HS-27A (cell line): ENCODE results near the gene MARVELD1.

Experiments used
- DNase-seq: peaks from one replicate; pipeline ENCODE4 v3.0.0-alpha.2; 2012; ENCODE audit warnings: low read depth, missing footprints

Gene MARVELD1

DNA sequence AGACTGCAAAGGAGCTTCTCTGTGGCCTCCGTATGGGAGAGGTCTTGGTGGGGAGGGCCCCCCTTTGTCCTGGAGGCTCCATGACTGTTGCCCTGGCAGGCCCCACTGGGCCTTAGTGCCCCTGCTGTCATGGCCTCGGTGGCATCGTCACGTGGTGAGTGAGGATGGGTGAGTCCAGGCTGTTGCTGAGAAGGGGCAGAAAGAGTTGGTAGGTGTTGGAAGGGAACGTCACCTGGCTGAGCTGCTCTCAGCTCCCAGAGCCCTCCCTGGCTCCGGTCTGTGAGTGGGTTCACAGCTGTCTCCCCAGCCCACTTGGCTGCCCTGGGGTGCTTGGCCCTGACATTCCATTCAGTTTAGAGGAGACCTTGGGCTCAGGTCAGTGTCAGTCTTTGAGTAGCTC is 42.2 kb downstream of the MARVELD1 start:
- DNase-seq = no peak

DNA sequence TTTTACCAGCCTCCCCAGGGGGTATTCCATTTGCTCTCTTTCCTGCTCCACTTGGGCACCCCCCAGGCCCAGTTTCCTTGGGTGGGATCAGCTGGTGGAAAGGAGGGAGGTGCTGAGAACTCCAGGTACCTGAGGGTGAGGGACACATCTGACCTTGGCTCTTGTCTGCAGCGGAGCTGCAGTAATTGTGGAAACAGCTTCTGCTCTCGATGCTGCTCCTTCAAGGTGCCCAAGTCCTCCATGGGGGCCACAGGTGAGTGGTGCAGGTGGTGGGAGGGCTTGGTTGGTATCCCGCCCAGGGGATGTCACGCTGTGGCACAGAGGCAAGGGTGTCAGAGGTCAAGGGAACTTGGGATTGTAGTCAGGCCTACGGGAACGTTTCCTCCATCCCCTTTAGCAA is 43.9 kb downstream of the MARVELD1 start:
- no peak for DNase-seq

GRCh38 chr10:97759158-97759887 is 45.8 kb downstream of the MARVELD1 start:
- DNase-seq = no peak

DNA sequence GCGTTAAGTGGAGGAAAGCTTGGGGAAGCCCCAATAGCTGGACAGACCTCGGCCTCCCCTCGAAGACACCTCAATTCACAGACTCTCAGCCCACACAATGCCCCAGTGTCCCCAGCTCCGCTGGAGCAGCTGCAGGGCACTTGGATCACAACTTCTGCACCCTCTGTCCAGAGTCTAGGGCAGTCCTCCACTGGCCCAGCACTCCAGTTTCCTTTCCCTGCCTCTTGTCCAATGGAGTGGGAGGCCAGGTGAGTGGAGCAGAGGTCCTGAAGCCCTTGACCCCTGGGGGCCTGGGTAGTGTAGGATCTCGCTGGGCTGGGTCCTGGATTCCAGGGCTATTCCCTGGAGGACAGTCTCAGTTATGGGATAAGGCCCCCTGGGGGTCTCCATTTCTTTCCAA is 46.4 kb downstream of the MARVELD1 start:
- no peak for DNase-seq

DNA sequence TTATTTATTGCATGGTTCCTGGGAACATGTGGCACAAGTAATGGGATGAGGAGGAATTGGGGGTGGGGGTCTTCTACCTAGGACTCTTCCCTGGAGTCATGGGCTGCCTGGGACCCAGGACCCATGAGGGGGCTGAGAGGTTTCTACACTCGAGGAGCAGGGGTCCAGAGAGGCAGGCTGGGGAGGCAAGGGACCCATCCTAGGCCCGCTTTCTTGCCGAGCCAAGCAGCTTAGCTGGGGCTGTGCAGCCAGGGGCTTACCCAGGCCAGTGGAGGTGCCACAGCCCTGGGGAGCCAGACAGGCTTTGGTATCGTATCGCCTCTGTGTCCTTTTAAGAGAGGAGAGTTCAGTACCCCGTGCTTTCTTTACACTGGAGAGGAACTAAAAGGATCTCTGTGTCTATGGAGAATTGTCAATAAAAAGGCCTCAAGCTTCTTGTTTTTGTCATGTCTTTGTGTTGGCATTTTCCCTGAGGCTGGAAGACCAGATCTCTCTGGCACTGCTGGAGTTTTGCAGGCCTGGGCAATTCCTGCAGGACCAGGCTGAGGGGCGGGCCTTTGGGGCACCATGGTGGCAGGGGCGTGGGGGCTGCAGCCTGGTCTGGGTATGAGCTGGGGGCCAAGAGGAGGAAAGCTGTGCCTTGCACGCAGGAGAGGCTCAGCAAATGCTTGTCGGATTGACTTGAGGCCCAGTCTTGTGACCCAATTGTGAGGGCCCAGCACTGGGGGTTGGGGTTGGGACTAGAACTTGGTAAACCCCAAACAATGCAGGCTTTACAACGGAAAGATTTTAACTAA is 47.1 kb downstream of the MARVELD1 start:
- no peak for DNase-seq

DNA sequence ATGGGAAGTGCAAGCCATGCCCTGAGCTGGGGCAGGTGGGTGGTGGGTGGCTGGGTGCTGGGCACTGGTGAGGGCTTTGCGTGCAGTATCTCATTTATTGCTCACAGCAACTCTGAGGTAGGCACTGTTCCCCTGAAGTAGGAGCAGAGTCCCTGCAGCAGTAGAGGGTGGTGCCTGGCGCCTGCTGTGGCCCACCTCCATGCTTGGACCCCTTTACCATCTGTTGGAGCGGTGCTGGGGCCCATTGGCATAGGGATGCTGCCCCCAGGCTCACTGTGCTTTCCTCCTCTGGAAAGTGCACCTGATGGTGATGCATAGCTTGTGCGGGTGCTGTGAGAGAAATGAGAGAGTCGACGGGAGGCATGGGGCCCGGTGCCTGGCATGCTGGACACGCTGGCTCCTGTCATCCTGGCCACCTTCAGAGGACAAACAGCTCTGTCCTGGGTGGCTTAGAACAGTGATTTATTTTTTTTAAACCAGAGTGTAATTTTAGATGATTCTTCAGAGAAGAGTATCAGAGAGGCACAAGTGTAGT is 47.9 kb downstream of the MARVELD1 start:
- DNase-seq = no peak

GRCh38 chr10:97762056-97762455 is 48.5 kb downstream of the MARVELD1 start:
- no peak for DNase-seq

- DNase-seq = no peak
These were observed 49.3 kb downstream of the MARVELD1 start for GRCh38 chr10:97762816-97763215.

DNA sequence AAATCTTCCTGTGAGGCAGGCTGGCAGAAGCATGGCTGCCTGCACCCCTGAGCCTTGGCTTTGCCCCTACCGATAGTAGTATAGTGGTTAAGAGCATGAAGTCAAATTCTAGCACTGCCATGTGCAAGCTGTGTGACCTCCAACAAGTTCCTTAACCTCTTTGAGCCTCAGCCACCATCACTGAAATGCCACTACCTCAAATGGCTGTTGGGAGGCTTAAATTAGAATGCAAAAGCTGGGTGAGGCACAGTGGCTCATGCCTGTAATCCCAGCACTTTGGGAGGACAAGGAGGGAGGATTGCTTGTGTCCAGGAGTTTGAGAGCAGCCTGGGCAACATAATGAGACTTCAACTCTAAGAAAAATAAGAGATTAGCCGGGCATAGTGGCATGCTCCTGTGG is 49.9 kb downstream of the MARVELD1 start:
- no peak for DNase-seq

- no peak for DNase-seq
These were observed 50.4 kb downstream of the MARVELD1 start for GRCh38 chr10:97763947-97764346.

DNA sequence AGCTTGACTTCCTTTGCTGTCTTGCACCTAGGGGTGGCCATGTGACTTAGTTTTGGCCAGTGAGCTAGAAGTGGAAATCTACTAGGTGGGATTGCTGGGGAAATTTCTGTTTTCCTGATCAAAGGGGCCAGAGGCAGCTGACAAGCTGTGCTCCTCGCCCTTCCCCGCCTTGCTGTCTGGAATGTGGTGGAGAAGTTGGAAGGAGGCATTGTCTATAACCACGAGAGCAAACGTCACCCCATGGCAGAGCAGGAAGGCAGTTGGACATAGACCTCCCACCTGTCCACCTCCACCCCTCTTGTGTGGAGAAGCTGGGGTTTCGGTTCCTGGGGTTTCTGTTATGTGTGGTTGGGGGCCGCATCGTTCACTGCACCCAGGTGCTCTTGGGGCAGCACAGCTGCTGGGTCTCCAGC is 51.0 kb downstream of the MARVELD1 start:
- no peak for DNase-seq

DNA sequence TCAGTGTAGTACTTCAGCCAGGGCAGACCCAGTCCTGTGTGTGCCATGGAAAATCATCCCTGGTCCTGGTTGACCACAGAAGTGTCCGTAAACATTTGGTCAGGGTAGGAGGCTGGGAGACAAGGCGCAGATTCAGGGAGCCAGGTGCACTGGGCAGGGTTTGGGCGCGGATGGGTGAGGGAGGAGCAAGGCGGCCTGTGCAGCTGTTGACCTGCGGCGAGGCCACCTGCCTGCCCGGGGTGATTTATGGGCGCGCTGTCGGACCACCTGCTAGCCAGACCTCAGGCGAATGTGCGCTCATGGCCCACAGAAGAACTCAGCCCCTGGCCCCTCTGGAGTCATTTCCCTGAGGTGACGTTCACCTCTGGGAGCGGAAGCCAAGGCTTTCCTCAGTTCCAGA is 51.7 kb downstream of the MARVELD1 start:
- DNase-seq = no peak

DNA sequence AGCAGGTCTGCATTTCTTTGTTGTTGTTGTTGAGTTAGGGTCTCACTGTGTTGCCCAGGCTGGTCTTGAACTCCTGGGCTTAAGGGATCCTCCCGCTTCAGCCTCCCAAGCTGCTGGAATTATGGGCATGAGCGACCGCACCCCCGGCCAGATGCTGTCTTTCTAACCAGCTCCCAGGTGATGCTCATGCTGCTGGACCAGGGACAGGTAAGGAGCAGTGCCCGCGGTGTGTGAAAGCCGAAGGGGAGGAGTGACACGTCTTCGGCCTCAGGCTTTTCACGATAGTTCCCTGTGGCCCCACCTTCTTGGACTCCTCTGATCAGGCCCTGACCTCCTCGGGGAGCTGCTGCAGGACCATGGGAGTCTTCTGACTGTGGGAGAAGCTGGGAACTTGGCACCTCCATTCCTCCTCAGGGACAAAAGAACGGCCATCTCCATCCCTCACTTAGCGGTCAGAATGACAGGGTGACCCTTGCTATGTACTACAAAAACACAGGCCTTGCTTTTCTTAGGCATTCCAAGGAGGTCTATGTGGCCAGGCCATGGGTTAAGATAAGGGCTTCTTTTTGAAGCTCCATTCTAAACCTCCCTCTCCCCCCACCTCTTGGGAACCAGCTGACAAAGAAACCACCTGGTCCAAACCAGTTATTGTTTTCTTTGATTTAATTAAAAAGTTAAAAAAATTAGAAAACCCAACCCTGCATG is 52.7 kb downstream of the MARVELD1 start:
- no peak for DNase-seq

DNA sequence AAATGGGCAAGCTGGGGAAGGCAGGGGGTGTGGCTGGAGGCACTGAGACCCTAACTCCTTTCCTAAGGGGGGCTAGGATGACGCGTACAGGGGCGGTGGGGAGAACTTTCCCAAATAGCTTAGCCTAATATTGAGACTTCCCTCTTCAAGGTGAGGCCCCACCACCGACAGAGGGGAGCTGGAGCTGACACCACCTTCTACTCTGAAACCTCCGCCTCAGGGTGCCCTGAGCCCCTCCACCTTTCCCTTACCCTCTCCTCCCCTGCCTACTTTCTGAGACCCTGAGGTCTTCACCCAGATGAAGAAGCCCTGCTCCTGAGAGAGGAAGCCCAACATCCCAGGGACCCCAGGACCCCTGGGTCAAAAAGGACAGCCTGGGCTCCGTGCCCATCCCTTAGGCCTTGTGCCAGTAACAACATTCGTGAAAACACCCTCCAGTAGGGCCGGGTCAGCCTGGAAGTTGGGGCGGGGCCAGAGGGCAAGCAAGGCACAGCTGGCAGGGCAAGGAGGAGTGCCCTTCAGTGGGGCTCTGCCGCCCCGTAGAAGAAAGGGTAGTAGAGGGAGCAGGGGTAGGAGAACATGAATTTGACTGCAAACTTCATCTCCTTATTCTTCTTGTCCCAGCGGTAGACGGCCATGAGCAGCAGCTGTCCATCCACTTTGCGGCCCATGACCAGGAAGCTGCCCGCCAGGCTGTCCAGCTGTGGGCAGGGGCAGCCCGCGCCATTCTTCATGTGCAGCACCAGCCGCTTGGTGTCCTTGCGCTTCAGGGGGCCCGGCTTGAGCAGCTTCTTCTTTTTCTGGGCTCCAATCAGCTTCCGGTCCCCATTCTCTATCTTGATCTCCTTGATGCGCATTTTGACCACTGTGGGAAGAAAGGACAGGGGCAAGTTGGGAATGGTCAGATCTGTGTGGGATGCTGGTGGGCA is 53.7 kb downstream of the MARVELD1 start:
- DNase-seq = no peak
